ENCODE results near the gene PCNX2. TPM values are rescaled to one million over a fixed set of nuclear protein-coding genes. Genes with fewer than 3 reads are reported as not detected.
"Not testable (repeated sequence)": the region's sequence is repeated elsewhere in the genome, so short reads cannot be mapped to it uniquely, and the experiment has no call there.

The PCNX2 gene
- total and polyA plus RNA-seq, 9 donors, result 5.7 to 26.0 (median 18.9) TPM

- DNase-seq, result no peak
- TF ChIP-seq, protein P1, sequence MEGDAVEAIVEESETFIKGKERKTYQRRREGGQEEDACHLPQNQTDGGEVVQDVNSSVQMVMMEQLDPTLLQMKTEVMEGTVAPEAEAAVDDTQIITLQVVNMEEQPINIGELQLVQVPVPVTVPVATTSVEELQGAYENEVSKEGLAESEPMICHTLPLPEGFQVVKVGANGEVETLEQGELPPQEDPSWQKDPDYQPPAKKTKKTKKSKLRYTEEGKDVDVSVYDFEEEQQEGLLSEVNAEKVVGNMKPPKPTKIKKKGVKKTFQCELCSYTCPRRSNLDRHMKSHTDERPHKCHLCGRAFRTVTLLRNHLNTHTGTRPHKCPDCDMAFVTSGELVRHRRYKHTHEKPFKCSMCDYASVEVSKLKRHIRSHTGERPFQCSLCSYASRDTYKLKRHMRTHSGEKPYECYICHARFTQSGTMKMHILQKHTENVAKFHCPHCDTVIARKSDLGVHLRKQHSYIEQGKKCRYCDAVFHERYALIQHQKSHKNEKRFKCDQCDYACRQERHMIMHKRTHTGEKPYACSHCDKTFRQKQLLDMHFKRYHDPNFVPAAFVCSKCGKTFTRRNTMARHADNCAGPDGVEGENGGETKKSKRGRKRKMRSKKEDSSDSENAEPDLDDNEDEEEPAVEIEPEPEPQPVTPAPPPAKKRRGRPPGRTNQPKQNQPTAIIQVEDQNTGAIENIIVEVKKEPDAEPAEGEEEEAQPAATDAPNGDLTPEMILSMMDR (IDR thresholded peaks at IDR 0.05), result no peak
- TF ChIP-seq POLR2A (IDR thresholded peaks at IDR 0.05) (no peak), EP300 (IDR thresholded peaks at IDR 0.05) (no peak)
- peaks cover 4% of the 10 kb centered on the region for H3K4me1 ChIP-seq (ENCODE audit: insufficient read depth)
- intact Hi-C loops (cut with DNase I), result no loop called here
- no peak overlapping the region for H3K4me3 ChIP-seq
- H3K9me3 ChIP-seq, result no peaks in the 10 kb centered on the region
- H3K27me3 ChIP-seq, result no peaks in the 10 kb centered on the region
- 4 to 14% (median 10%) methylated on average over 2 of the region's 2 CpGs for WGBS, 3 donors
- H3K36me3 ChIP-seq, result no peaks in the 10 kb centered on the region
- no peak overlapping the region for H3K27ac ChIP-seq
These were observed 213.8 kb downstream of the PCNX2 start for GRCh38 chr1:233081735-233082134.

DNA sequence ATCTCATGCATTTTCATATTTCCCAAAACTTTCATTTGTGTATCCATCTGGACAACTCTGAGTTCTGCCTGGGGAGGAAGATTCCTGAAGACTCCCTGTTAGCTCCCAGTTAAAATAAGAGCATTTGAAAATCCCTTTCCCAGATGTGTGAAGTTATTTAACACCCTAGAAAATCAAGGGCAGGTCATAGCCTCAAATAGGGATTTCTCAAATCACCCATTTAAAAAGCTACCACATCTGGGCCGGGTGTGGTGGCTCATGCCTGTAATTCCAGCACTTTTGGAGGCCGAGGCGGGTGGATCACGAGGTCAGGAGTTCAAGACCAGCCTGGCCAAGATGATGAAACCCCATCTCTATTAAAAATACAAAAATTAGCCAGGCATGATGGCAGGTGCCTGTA lies 214.7 kb downstream of the PCNX2 start:
- intact Hi-C loops (cut with DNase I); H3K36me3 ChIP-seq; H3K27ac ChIP-seq; H3K9me3 ChIP-seq; H3K4me1 ChIP-seq (ENCODE audit: insufficient read depth); DNase-seq; H3K27me3 ChIP-seq; H3K4me3 ChIP-seq: not testable (repeated sequence)
- 83 to 95% (median 89%) methylated on average over 4 of the region's 4 CpGs for WGBS, 3 donors

DNA sequence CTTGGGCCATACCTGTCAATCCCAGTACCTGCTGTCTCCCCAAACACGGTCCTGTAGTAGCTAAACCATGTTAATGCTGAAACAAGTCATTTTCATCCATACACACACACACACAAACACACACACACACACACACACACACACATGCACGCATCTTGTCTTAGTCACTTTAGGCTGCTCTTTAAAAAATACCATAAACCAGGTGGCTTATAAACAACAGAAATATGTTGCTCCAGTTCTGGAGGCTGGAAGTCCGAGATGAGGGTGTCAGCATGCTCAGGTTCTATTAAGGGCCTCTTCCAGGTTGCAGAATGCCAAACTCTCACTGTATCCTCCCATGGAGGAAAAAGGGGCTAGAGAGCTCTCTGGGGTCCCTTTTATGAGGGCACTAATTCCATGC lies 215.2 kb downstream of the PCNX2 start:
- TF ChIP-seq, protein P1 (IDR thresholded peaks at IDR 0.05), result no peak
- no peak for TF ChIP-seq EP300 (IDR thresholded peaks at IDR 0.05)
- TF ChIP-seq POLR2A (IDR thresholded peaks at IDR 0.05), result no peak
- Histone ChIP-seq H3K27ac (no peak overlapping the region), H3K27me3 (no peaks in the 10 kb centered on the region), H3K9me3 (no peaks in the 10 kb centered on the region), H3K4me3 (no peak overlapping the region), H3K36me3 (no peaks in the 10 kb centered on the region), H3K4me1 (ENCODE audit: insufficient read depth) (peaks cover 4% of the 10 kb centered on the region)
- 97 to 98% (median 97%) methylated on average over 3 of the region's 3 CpGs for WGBS, 3 donors
- DNase-seq, result no peak
- intact Hi-C loops (cut with DNase I), result no loop called here

- Histone ChIP-seq H3K4me1 (ENCODE audit: insufficient read depth) (peaks cover 4% of the 10 kb centered on the region), H3K27ac (no peak overlapping the region), H3K4me3 (no peak overlapping the region), H3K36me3 (no peaks in the 10 kb centered on the region), H3K27me3 (no peaks in the 10 kb centered on the region), H3K9me3 (no peaks in the 10 kb centered on the region)
- 97 to 98% (median 97%) methylated on average over 4 of the region's 4 CpGs for WGBS, 3 donors
- intact Hi-C loops (cut with DNase I), result no loop called here
- no peak for DNase-seq
- TF ChIP-seq, protein P1 (IDR thresholded peaks at IDR 0.05), result no peak
- TF ChIP-seq POLR2A (IDR thresholded peaks at IDR 0.05), result no peak
These were observed 216.0 kb downstream of the PCNX2 start for GRCh38 chr1:233079574-233079973.

- WGBS, 3 donors, result 10 to 47% (median 13%) methylated on average over 6 of the region's 6 CpGs
- peak in 1 of 5 donors; percentile 25 for DNase-seq
- Histone ChIP-seq H3K9me3 (no peaks in the 10 kb centered on the region), H3K4me3 (no peak overlapping the region), H3K27me3 (no peaks in the 10 kb centered on the region), H3K27ac (no peak overlapping the region), H3K36me3 (no peaks in the 10 kb centered on the region), H3K4me1 (ENCODE audit: insufficient read depth) (peaks cover 4% of the 10 kb centered on the region)
- TF ChIP-seq, protein P1 (IDR thresholded peaks at IDR 0.05), result no peak
- TF ChIP-seq POLR2A (IDR thresholded peaks at IDR 0.05), result no peak
- TF ChIP-seq EP300 (IDR thresholded peaks at IDR 0.05), result no peak
- intact Hi-C loops (cut with DNase I), result no loop called here
These were observed 217.1 kb downstream of the PCNX2 start for GRCh38 chr1:233078396-233078795.
